ENCODE measurements around the gene C18orf63. TPM values are rescaled to one million over a fixed set of nuclear protein-coding genes. Genes with fewer than 3 reads are reported as not detected.

The C18orf63 gene
- total and polyA plus RNA-seq, 2 of the 4 experiments (the other 2 are of a cell fraction) = not detected

DNA sequence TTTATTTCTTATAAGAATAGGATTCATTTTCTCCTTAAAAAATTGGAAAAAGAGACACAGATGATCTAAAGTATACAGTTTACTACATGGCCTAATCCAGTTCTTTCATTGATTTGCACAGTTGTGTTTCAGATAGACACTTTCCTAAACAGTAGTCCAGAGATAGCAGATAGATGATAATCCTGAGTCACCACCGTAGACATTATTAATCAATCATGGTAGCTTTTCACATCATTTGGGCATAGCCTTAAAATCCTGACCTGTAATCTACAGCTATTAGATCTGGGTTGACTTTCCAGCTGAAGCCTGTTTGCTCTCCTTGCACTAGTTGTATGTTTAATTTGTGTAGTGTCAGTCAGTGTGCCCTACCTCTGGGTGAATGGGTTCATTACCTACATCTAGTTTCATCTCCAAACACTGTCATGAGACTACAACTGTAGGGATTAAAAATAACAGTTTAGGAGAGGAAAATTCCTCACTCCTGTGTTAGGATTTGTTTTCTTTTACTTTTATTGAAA, 14.1 kb downstream of the C18orf63 start:
- Histone ChIP-seq H2AK5ac (ENCODE audit: low read depth, low read length) (no peak overlapping the region), H4K20me1 (ENCODE audit: insufficient read depth, low read length) (no peaks in the 10 kb centered on the region), H2BK15ac (ENCODE audit: low read depth, low read length) (no peak overlapping the region), H2AFZ (replicated peaks; ENCODE audit: low read length, poor library complexity) (no peak overlapping the region), H4K91ac (ENCODE audit: insufficient read depth, low read depth, low read length) (no peak overlapping the region), H3K27ac (ENCODE audit: insufficient read depth, low read length) (no peak overlapping the region), H3K9me3 (ENCODE audit: control insufficient read depth, insufficient read depth, low read length) (no peaks in the 10 kb centered on the region), H2BK5ac (ENCODE audit: low read depth, low read length, poor library complexity, severe bottlenecking) (no peak overlapping the region), H3K4me1 (ENCODE audit: control insufficient read depth, insufficient read depth, low read length) (peaks cover 7% of the 10 kb centered on the region), H3K18ac (ENCODE audit: low read depth, low read length) (no peak overlapping the region), H3K36me3 (ENCODE audit: control insufficient read depth, insufficient read depth, low read length) (no peaks in the 10 kb centered on the region), H3K9me1 (ENCODE audit: insufficient read depth, low read length) (no peaks in the 10 kb centered on the region), H3K27me3 (ENCODE audit: control insufficient read depth, insufficient read depth, low read length) (no peaks in the 10 kb centered on the region; the same call in 1 of the 2 replicates), H2BK120ac (ENCODE audit: low read depth, low read length) (no peak overlapping the region), H2BK20ac (ENCODE audit: low read depth, low read length) (no peak overlapping the region), H3K9ac (ENCODE audit: low read depth, low read length) (no peak overlapping the region), H3K56ac (ENCODE audit: extremely low read depth, insufficient read depth, low read length) (no peak overlapping the region), H2AK9ac (replicated peaks; ENCODE audit: low read depth, low read length, poor library complexity) (no peak overlapping the region), H3K4me3 (ENCODE audit: insufficient read depth, low read depth, low read length) (no peak overlapping the region), H3K14ac (replicated peaks; ENCODE audit: low read depth, low read length) (no peak overlapping the region), H3K4ac (ENCODE audit: low read depth, low read length) (no peak overlapping the region), H3K23ac (ENCODE audit: low read depth, low read length) (peak overlapping the region; percentile 26; the same call in 1 of the 2 replicates), H4K5ac (ENCODE audit: low read depth, low read length) (no peak overlapping the region), H3K4me2 (ENCODE audit: low read depth, low read length) (no peak overlapping the region), H4K8ac (ENCODE audit: low read depth in 2 of 2, low read length in 2 of 2) (no peak overlapping the region), H3K79me1 (ENCODE audit: low read depth in 1 of 2, low read length in 2 of 2) (no peaks in the 10 kb centered on the region)
- ChIA-PET POLR2A (ENCODE audit: unreplicated experiment) (no interaction called here), CTCF (interaction anchor here (0.9 kb wide), 1 partner anchor 19 kb away, joined by 3 read pairs; no protein-coding TSS in a partner anchor)
- no peak for ATAC-seq (ENCODE audit: low read depth)
- in situ Hi-C loops (cut with MboI; ENCODE audit: low sequenced_read_pairs) (loop anchor here (5.0 kb wide), 1 partner anchor 132 kb away; no protein-coding TSS in a partner anchor), dilution Hi-C loops (cut with HindIII; ENCODE audit: low sequenced_read_pairs, unreplicated experiment) (no loop called here), intact Hi-C loops (cut with micrococcal nuclease) (no loop called here)
- WGBS, 2 experiments (ENCODE audit: extremely low coverage in 2 of 2, insufficient read length in 1 of 2) = no CpG with 5 or more reads among the region's 1 CpG
- no TSS peak for BruUV-seq (replicated peaks)
- TF ChIP-seq FOS (IDR thresholded peaks at IDR 0.05; ENCODE audit: low read depth, low read length) (no peak), MAFK (IDR thresholded peaks at IDR 0.05; ENCODE audit: low read depth, low read length) (no peak), BHLHE40 (IDR thresholded peaks at IDR 0.05; ENCODE audit: low read depth, low read length) (no peak), NFE2L2 (IDR thresholded peaks at IDR 0.05; ENCODE audit: low read depth, low read length) (no peak), RFX5 (IDR thresholded peaks at IDR 0.05; ENCODE audit: low read depth, low read length) (no peak), MAZ (IDR thresholded peaks at IDR 0.05; ENCODE audit: borderline replicate concordance, low read depth, low read length) (no peak), MXI1 (IDR thresholded peaks at IDR 0.05; ENCODE audit: borderline replicate concordance, low read depth, low read length) (no peak), POLR2A (IDR thresholded peaks at IDR 0.05; ENCODE audit: low read depth, low read length) (no peak), CHD1 (IDR thresholded peaks at IDR 0.05; ENCODE audit: low read depth, low read length) (no peak), RAD21 (IDR thresholded peaks at IDR 0.05; ENCODE audit: low read length) (no peak), SMC3 (IDR thresholded peaks at IDR 0.05; ENCODE audit: low read depth, low read length) (no peak), RCOR1 (IDR thresholded peaks at IDR 0.05; ENCODE audit: insufficient replicate concordance, low read length) (no peak)
- TF ChIP-seq, protein P1, sequence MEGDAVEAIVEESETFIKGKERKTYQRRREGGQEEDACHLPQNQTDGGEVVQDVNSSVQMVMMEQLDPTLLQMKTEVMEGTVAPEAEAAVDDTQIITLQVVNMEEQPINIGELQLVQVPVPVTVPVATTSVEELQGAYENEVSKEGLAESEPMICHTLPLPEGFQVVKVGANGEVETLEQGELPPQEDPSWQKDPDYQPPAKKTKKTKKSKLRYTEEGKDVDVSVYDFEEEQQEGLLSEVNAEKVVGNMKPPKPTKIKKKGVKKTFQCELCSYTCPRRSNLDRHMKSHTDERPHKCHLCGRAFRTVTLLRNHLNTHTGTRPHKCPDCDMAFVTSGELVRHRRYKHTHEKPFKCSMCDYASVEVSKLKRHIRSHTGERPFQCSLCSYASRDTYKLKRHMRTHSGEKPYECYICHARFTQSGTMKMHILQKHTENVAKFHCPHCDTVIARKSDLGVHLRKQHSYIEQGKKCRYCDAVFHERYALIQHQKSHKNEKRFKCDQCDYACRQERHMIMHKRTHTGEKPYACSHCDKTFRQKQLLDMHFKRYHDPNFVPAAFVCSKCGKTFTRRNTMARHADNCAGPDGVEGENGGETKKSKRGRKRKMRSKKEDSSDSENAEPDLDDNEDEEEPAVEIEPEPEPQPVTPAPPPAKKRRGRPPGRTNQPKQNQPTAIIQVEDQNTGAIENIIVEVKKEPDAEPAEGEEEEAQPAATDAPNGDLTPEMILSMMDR (conservative IDR thresholded peaks at IDR 0.05; ENCODE audit: low read depth, low read length) = no peak
- TF ChIP-seq, protein P2, sequence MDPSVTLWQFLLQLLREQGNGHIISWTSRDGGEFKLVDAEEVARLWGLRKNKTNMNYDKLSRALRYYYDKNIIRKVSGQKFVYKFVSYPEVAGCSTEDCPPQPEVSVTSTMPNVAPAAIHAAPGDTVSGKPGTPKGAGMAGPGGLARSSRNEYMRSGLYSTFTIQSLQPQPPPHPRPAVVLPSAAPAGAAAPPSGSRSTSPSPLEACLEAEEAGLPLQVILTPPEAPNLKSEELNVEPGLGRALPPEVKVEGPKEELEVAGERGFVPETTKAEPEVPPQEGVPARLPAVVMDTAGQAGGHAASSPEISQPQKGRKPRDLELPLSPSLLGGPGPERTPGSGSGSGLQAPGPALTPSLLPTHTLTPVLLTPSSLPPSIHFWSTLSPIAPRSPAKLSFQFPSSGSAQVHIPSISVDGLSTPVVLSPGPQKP (IDR thresholded peaks at IDR 0.05; ENCODE audit: borderline replicate concordance, low read depth, low read length) = no peak
- TF ChIP-seq, protein P3, sequence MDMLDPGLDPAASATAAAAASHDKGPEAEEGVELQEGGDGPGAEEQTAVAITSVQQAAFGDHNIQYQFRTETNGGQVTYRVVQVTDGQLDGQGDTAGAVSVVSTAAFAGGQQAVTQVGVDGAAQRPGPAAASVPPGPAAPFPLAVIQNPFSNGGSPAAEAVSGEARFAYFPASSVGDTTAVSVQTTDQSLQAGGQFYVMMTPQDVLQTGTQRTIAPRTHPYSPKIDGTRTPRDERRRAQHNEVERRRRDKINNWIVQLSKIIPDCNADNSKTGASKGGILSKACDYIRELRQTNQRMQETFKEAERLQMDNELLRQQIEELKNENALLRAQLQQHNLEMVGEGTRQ (IDR thresholded peaks at IDR 0.05; ENCODE audit: low read depth, low read length) = no peak
- no peak for DNase-seq

Data from IMR-90 (cell line).